CD4-positive, alpha-beta T cell treated with Interleukin-4 for 4 hours (primary cell): ENCODE data around the gene MXRA8.

ENCODE experiments used
- DNase-seq: peaks from one replicate; pipeline ENCODE4 v3.0.0-alpha.2; 2020

The MXRA8 gene

GRCh38 chr1:1348420-1349255 lies 9.7 kb downstream of the MXRA8 start:
- no peak for DNase-seq

- DNase-seq: no peak
These were observed 10.5 kb downstream of the MXRA8 start for GRCh38 chr1:1347663-1348419.

- no peak for DNase-seq
These were observed 11.2 kb downstream of the MXRA8 start for GRCh38 chr1:1347026-1347595.

- no peak for DNase-seq
These were observed 11.9 kb downstream of the MXRA8 start for GRCh38 chr1:1346501-1346890.

- no peak for DNase-seq
These were observed 12.4 kb downstream of the MXRA8 start for GRCh38 chr1:1345860-1346500.

- no peak for DNase-seq
These were observed 13.0 kb downstream of the MXRA8 start for GRCh38 chr1:1345384-1345783.

- DNase-seq: peak; percentile 69
These were observed 13.5 kb downstream of the MXRA8 start for GRCh38 chr1:1344655-1345361.

- DNase-seq: no peak
These were observed 14.4 kb downstream of the MXRA8 start for GRCh38 chr1:1343811-1344421.

- no peak for DNase-seq
These were observed 15.7 kb downstream of the MXRA8 start for GRCh38 chr1:1342584-1343115.

- DNase-seq: no peak
These were observed 16.2 kb downstream of the MXRA8 start for GRCh38 chr1:1342061-1342562.

- no peak for DNase-seq
These were observed 16.8 kb downstream of the MXRA8 start for GRCh38 chr1:1341549-1342021.

- no peak for DNase-seq
These were observed 17.4 kb downstream of the MXRA8 start for GRCh38 chr1:1340791-1341548.

GRCh38 chr1:1340185-1340584 lies 18.2 kb downstream of the MXRA8 start:
- DNase-seq: no peak

GRCh38 chr1:1338278-1338677 lies 20.1 kb downstream of the MXRA8 start:
- no peak for DNase-seq

GRCh38 chr1:1337793-1338147 lies 20.6 kb downstream of the MXRA8 start:
- no peak for DNase-seq

- DNase-seq: no peak
These were observed 21.2 kb downstream of the MXRA8 start for GRCh38 chr1:1336931-1337792.

GRCh38 chr1:1336446-1336845 lies 21.9 kb downstream of the MXRA8 start:
- no peak for DNase-seq

GRCh38 chr1:1335792-1336248 lies 22.5 kb downstream of the MXRA8 start:
- DNase-seq: no peak

GRCh38 chr1:1335283-1335682 lies 23.1 kb downstream of the MXRA8 start:
- no peak for DNase-seq

- DNase-seq: no peak
These were observed 23.5 kb downstream of the MXRA8 start for GRCh38 chr1:1334835-1335234.
